HepG2 (cell line): Measurements from ENCODE around the gene LSM5. TPM values are rescaled to one million over a fixed set of nuclear protein-coding genes. Genes with fewer than 3 reads are reported as not detected.

Experiments
- ATAC-seq: fragments of 200-7000 bp; cut with Tn5 transposase; 3 replicates; pipeline ENCODE4 v1.9.1; 2020; ENCODE audit warnings: mild to moderate bottlenecking, moderate library complexity
- BruUV-seq: library from RNA; stranded (reverse); fragments of 400-500 nt; replicated peaks from 2 replicates; lab custom pipeline; 2021; lab: Mats Ljungman, UMichigan
- CTCF ChIA-PET: fragments of 300-600 bp; formaldehyde crosslinking; extraction: SDS; loops from one replicate; lab custom pipeline; 2021; ENCODE audit warnings: low total read pairs, inconsistent platforms, low intra/inter-chr PET ratio; lab: Yijun Ruan, JAX
- POLR2A ChIA-PET: fragments of 350-600 bp; sonication (Branson Sonifier 250); formaldehyde crosslinking; loops from one replicate; lab custom pipeline; 2020; ENCODE audit warnings: antibody characterized with exemption, inconsistent platforms; lab: Yijun Ruan, JAX
- DNase-seq: peaks from one replicate; pipeline ENCODE4 v3.0.0-alpha.2; 2015; ENCODE audit warnings: low spot score
- FAIRE-seq: peaks from 3 replicates; lab custom pipeline; 2011; peaks lifted over from hg19 to GRCh38; lab: Jason Lieb, UNC
- H2AFZ ChIP-seq: one replicate; pipeline ENCODE4 v1.6.1; 2011; ENCODE audit warnings: low read length, inconsistent platforms
- H3K27ac ChIP-seq: fragments of 300-600 bp; 3 replicates; pipeline ENCODE4 v1.8.0; 2011; ENCODE audit warnings: mixed run types, mild to moderate bottlenecking, mixed read lengths, low read length, inconsistent platforms; ENCODE audit not compliant: insufficient read depth; ENCODE audit errors: extremely low read length
- H3K27me3 ChIP-seq, 2 experiments: fragments of 200-600 bp in 1 of 2; 2 replicates in 1 of 2; 3 replicates in 1 of 2; pipeline versions ENCODE4 v1.6.0 to v1.8.0; 2011; ENCODE audit warnings: low read length in 2 of 2, mild to moderate bottlenecking in 2 of 2, moderate library complexity in 2 of 2, inconsistent platforms in 1 of 2; ENCODE audit not compliant: insufficient read depth in 2 of 2, control insufficient read depth in 1 of 2
- H3K36me3 ChIP-seq, 2 experiments: fragments of 200-600 bp in 1 of 2; replicated peaks in 1 of 2; 2 replicates in 1 of 2; 3 replicates in 1 of 2; pipeline versions ENCODE4 v1.5.1 to v1.8.0; 2011; ENCODE audit warnings: low read length in 2 of 2, inconsistent platforms in 1 of 2; ENCODE audit not compliant: insufficient read depth in 2 of 2, control insufficient read depth in 1 of 2
- H3K4me1 ChIP-seq: 2 replicates; pipeline ENCODE4 v1.5.1; 2012; ENCODE audit warnings: low read length, inconsistent platforms; ENCODE audit not compliant: insufficient read depth
- H3K4me2 ChIP-seq: 2 replicates; pipeline ENCODE4 v1.6.0; 2011; ENCODE audit warnings: low read depth, low read length, inconsistent platforms
- H3K4me3 ChIP-seq, 3 experiments: fragments of 200-600 bp in 1 of 3; sonication (generic), shearing (Covaris generic) in 1 of 3; replicated peaks in 1 of 3; 2 replicates each; pipeline ENCODE4 v1.5.1; 2011 to 2016; ENCODE audit warnings: low read length in 3 of 3, inconsistent platforms in 2 of 3, low read depth in 2 of 3, mild to moderate bottlenecking in 2 of 3, control low read depth in 1 of 3, mixed read lengths in 1 of 3; ENCODE audit not compliant: insufficient read depth in 1 of 3
- H3K79me2 ChIP-seq: one replicate; pipeline ENCODE4 v1.6.1; 2011; ENCODE audit warnings: low read length, inconsistent platforms; ENCODE audit not compliant: insufficient read depth
- H3K9ac ChIP-seq: 2 replicates; pipeline ENCODE4 v1.6.0; 2011; ENCODE audit warnings: mild to moderate bottlenecking, low read depth, low read length, inconsistent platforms; ENCODE audit not compliant: insufficient read depth
- H3K9me3 ChIP-seq: 2 replicates; pipeline ENCODE4 v1.5.1; 2012; ENCODE audit warnings: mild to moderate bottlenecking, low read length
- H4K20me1 ChIP-seq: 2 replicates; pipeline ENCODE4 v1.6.0; 2011; ENCODE audit warnings: inconsistent platforms, mild to moderate bottlenecking, low read length, moderate library complexity; ENCODE audit not compliant: insufficient read depth
- CENPBD1 ChIP-seq: sonication (generic); formaldehyde crosslinking; IDR thresholded peaks from 2 replicates; pipeline ENCODE4 v1.8.0; 2022; ENCODE audit warnings: missing genetic modification reagents, low read depth, mild to moderate bottlenecking, borderline replicate concordance
- CHCHD3 ChIP-seq: sonication (generic); formaldehyde crosslinking; IDR thresholded peaks from 2 replicates; pipeline ENCODE4 v1.8.0; 2022; ENCODE audit warnings: mild to moderate bottlenecking, missing genetic modification reagents, moderate library complexity
- KAT7 ChIP-seq: IDR thresholded peaks from 2 replicates; pipeline ENCODE4 v1.6.1; 2018; ENCODE audit warnings: borderline replicate concordance, missing compliant biosample characterization
- MIER2 ChIP-seq: IDR thresholded peaks from 2 replicates; pipeline ENCODE4 v1.6.1; 2016; ENCODE audit warnings: missing biosample characterization, missing genetic modification reagents
- SKIL ChIP-seq: sonication (generic); formaldehyde crosslinking; IDR thresholded peaks from 2 replicates; pipeline ENCODE4 v1.8.0; 2022; ENCODE audit warnings: missing genetic modification reagents, mild to moderate bottlenecking, moderate library complexity, borderline replicate concordance
- TAF1 ChIP-seq: sonication (generic); formaldehyde crosslinking; IDR thresholded peaks from 2 replicates; pipeline ENCODE4 v1.4.0; 2020; ENCODE audit warnings: missing genetic modification reagents
- TFAP4 ChIP-seq: sonication (generic); IDR thresholded peaks from 2 replicates; pipeline ENCODE4 v1.6.1; 2016; ENCODE audit warnings: low read depth, borderline replicate concordance
- THAP7 ChIP-seq: sonication (generic); formaldehyde crosslinking; IDR thresholded peaks from 2 replicates; pipeline ENCODE4 v1.8.1; 2023; ENCODE audit warnings: mild to moderate bottlenecking, missing genetic modification reagents
- TMF1 ChIP-seq: sonication (generic); formaldehyde crosslinking; IDR thresholded peaks from 2 replicates; pipeline ENCODE4 v1.8.1; 2022; ENCODE audit warnings: low read depth, missing genetic modification reagents
- ZBTB34 ChIP-seq: sonication (generic); formaldehyde crosslinking; IDR thresholded peaks from 2 replicates; pipeline ENCODE4 v1.8.0; 2022; ENCODE audit warnings: mild to moderate bottlenecking, missing genetic modification reagents
- ZBTB37 ChIP-seq: sonication (generic); formaldehyde crosslinking; IDR thresholded peaks from 2 replicates; pipeline ENCODE4 v1.4.0; 2020; ENCODE audit warnings: mild to moderate bottlenecking, missing genetic modification reagents
- ZNF256 ChIP-seq: sonication (generic); formaldehyde crosslinking; conservative IDR thresholded peaks from 2 replicates; pipeline ENCODE4 v1.4.0; 2020; ENCODE audit warnings: missing genetic modification reagents
- ZNF460 ChIP-seq: sonication (generic); formaldehyde crosslinking; IDR thresholded peaks from 2 replicates; pipeline ENCODE4 v1.5.1; 2020; ENCODE audit warnings: missing genetic modification reagents, mild to moderate bottlenecking, borderline replicate concordance
- ZNF570 ChIP-seq: sonication (generic); formaldehyde crosslinking; IDR thresholded peaks from 2 replicates; pipeline ENCODE4 v1.4.0; 2020; ENCODE audit warnings: mild to moderate bottlenecking, missing genetic modification reagents, borderline replicate concordance
- ZNF839 ChIP-seq: sonication (generic); formaldehyde crosslinking; IDR thresholded peaks from 2 replicates; pipeline ENCODE4 v1.4.0; 2020; ENCODE audit warnings: missing genetic modification reagents, mild to moderate bottlenecking, borderline replicate concordance
- WGBS: methylation state at CpG from one replicate; pipeline ENCODE4 v1.1.6; 2017; ENCODE audit warnings: low lambda C conversion rate; 5-methylcytosine and 5-hydroxymethylcytosine counted together
- in situ Hi-C: cut with HindIII; loops from 2 replicates; pipeline ENCODE4 v1.10.0; 2017; ENCODE audit warnings: low pct_unique_long_range_greater_than_20kb; ENCODE audit not compliant: extremely low pct_ligation_motif_present
- intact Hi-C: fragments of 100-400 bp; cut with micrococcal nuclease; formaldehyde crosslinking; loops from one replicate; pipeline ENCODE4 v1.10.0; 2022; ENCODE audit not compliant: unreplicated experiment
- polyA plus RNA-seq, 8 experiments: library from polyadenylated mRNA; depleted of rRNA in 3 of 8; stranded (reverse) in 7 of 8; unstranded in 1 of 8; fragments of >200 nt; fragmentation: Illumina TruSeq in 4 of 8; extraction: Trizol in 4 of 8; gene quantifications; 2 replicates each; pipeline versions ENCODE4 v1.2.1 to v1.2.3, GENCODE V29; 2011 to 2016; ENCODE audit warnings: low read depth in 4 of 8, missing spikeins in 1 of 8, mixed read lengths in 1 of 8; ENCODE audit not compliant: insufficient read depth in 1 of 8
- total RNA-seq, 5 experiments: library from RNA; depleted of rRNA; stranded (reverse); fragments of >200 nt; fragmentation: Illumina TruSeq; extraction: Trizol; gene quantifications; 2 replicates each; pipeline ENCODE4 v1.2.3, GENCODE V29; 2016; ENCODE audit warnings: low read depth in 1 of 5

LSM5 gene
- total and polyA plus RNA-seq, 2 of the 13 experiments (the other 11 are each of a cell fraction or from before 2014, with no cell fraction given), result 30.3 to 183 TPM

- H4K20me1 ChIP-seq, result peaks cover 6% of the 10 kb centered on the region; the same call in 1 of the 2 replicates
- peak; percentile 48 for FAIRE-seq
- H3K27ac ChIP-seq, result peak within 1 kb of the TSS; percentile 100
- POLR2A ChIA-PET, result interaction anchor here (0.6 to 2.9 kb wide), 26 partner anchors 9 to 1482 kb away, joined by 3 to 31 read pairs (median 4); partner anchors contain the start of genes FKBP9, NT5C3A and RP9
- no peaks in the 10 kb centered on the region for H3K27me3 ChIP-seq
- in situ Hi-C loops, result no loop called here
- H3K4me1 ChIP-seq, result peaks cover 39% of the 10 kb centered on the region
- H3K4me3 ChIP-seq, result peak within 1 kb of the TSS; percentile 89 to 94 (median 90)
- H3K4me2 ChIP-seq, result peak within 1 kb of the TSS; percentile 87
- H3K9me3 ChIP-seq, result no peaks in the 10 kb centered on the region
- H2AFZ ChIP-seq, result peak within 1 kb of the TSS; percentile 68
- WGBS, result 1% methylated on average over 34 of the region's 67 CpGs
- intact Hi-C loops, result loop anchor here (2.0 to 10.0 kb wide), 2 partner anchors 173 to 719 kb away; no protein-coding TSS in a partner anchor
- BruUV-seq, result no TSS peak
- ATAC-seq, result peak; percentile 96
- H3K79me2 ChIP-seq, result peaks cover 47% of the 10 kb centered on the region
- peak; percentile 91 for DNase-seq
- CTCF ChIA-PET, result no interaction called here
- no peaks in the 10 kb centered on the region; a peak in 1 of 5 replicates for H3K36me3 ChIP-seq
- H3K9ac ChIP-seq, result peak within 1 kb of the TSS; percentile 97
- TF ChIP-seq ZNF570 (CRISPR knock-in tag) (no peak), TFAP4 (peak; percentile 28; the same call in 1 of the 2 replicates), ZNF256 (CRISPR knock-in tag) (peak; percentile 61; the same call in 1 of the 2 replicates), ZBTB34 (no peak), SKIL (CRISPR knock-in tag) (no peak), TAF1 (CRISPR knock-in tag) (peak; percentile 87; the same call in 1 of the 2 replicates), CENPBD1 (CRISPR knock-in tag) (no peak), ZNF460 (CRISPR knock-in tag) (peak; percentile 41; the same call in 1 of the 2 replicates), ZNF839 (CRISPR knock-in tag) (peak; percentile 84; the same call in 1 of the 2 replicates), MIER2 (CRISPR knock-in tag) (no peak), THAP7 (CRISPR knock-in tag) (no peak), TMF1 (CRISPR knock-in tag) (peak; percentile 67; the same call in 1 of the 2 replicates), ZBTB37 (CRISPR knock-in tag) (no peak), CHCHD3 (CRISPR knock-in tag) (no peak), KAT7 (CRISPR knock-in tag) (peak; percentile 85; the same call in 1 of the 2 replicates)
Measured at GRCh38 chr7:32495298-32496051, 5.3 kb upstream of the LSM5 start, which contains the start of gene AVL9. Gene AVL9, plus strand, starts transcription at chr7:32495489. Its CDS starts 221 bp downstream, at chr7:32495710.
